HepG2 (cell line): Measurements from ENCODE around the gene CSKMT. TPM values are rescaled to one million over a fixed set of nuclear protein-coding genes. Genes with fewer than 3 reads are reported as not detected.

Experiments
- ARHGAP35 ChIP-seq: sonication (generic); formaldehyde crosslinking; IDR thresholded peaks from 2 replicates; pipeline ENCODE4 v1.9.0; 2022; ENCODE audit warnings: mild to moderate bottlenecking, inconsistent platforms, moderate library complexity, missing genetic modification reagents, borderline replicate concordance
- ARID2 ChIP-seq: sonication (generic); formaldehyde crosslinking; IDR thresholded peaks from 2 replicates; pipeline ENCODE4 v1.8.1; 2022; ENCODE audit warnings: mild to moderate bottlenecking, missing genetic modification reagents, borderline replicate concordance
- CAMTA2 ChIP-seq: sonication (generic); formaldehyde crosslinking; IDR thresholded peaks from 2 replicates; pipeline ENCODE4 v1.4.0; 2020; ENCODE audit warnings: mild to moderate bottlenecking, missing genetic modification reagents, borderline replicate concordance
- CEBPG ChIP-seq: IDR thresholded peaks from 2 replicates; pipeline ENCODE4 v1.6.1; 2016
- FOXP4 ChIP-seq: sonication (generic); formaldehyde crosslinking; IDR thresholded peaks from 2 replicates; pipeline ENCODE4 v1.4.0; 2020; ENCODE audit warnings: missing genetic modification reagents
- IKZF5 ChIP-seq: IDR thresholded peaks from 2 replicates; pipeline ENCODE4 v1.6.1; 2018; ENCODE audit warnings: missing genetic modification reagents, mild to moderate bottlenecking, missing compliant biosample characterization
- MAZ ChIP-seq, 2 experiments: sonication (generic) in 1 of 2; formaldehyde crosslinking in 1 of 2; IDR thresholded peaks; 2 replicates each; pipeline versions ENCODE4 v1.5.0 to v1.6.1; 2012 to 2020; ENCODE audit warnings: low read depth in 2 of 2, mild to moderate bottlenecking in 2 of 2, borderline replicate concordance in 1 of 2, improper control_type of control experiment in 1 of 2, low read length in 1 of 2, missing genetic modification reagents in 1 of 2, moderate library complexity in 1 of 2
- MTF2 ChIP-seq: sonication (generic); formaldehyde crosslinking; IDR thresholded peaks from 2 replicates; pipeline ENCODE4 v1.5.0; 2020; ENCODE audit warnings: missing genetic modification reagents, borderline replicate concordance
- MXD1 ChIP-seq: sonication (generic); formaldehyde crosslinking; IDR thresholded peaks from 2 replicates; pipeline ENCODE4 v1.4.0; 2020; ENCODE audit warnings: mild to moderate bottlenecking, missing genetic modification reagents
- MXD3 ChIP-seq: IDR thresholded peaks from 2 replicates; pipeline ENCODE4 v1.6.1; 2016; ENCODE audit warnings: mild to moderate bottlenecking, missing biosample characterization, missing genetic modification reagents
- MYC ChIP-seq: sonication (generic); formaldehyde crosslinking; IDR thresholded peaks from 2 replicates; pipeline ENCODE4 v1.9.0; 2021; ENCODE audit warnings: missing genetic modification reagents, borderline replicate concordance
- PTBP1 ChIP-seq: fragments of 200-400 bp; formaldehyde crosslinking; IDR thresholded peaks from 2 replicates; pipeline ENCODE4 v1.6.1; 2018; ENCODE audit warnings: low read length, low read depth; ENCODE audit not compliant: poor library complexity, severe bottlenecking
- TGIF2 ChIP-seq: IDR thresholded peaks from 2 replicates; pipeline ENCODE4 v1.6.1; 2016; ENCODE audit warnings: control low read depth, missing compliant biosample characterization
- ZFP90 ChIP-seq: sonication (generic); formaldehyde crosslinking; IDR thresholded peaks from 2 replicates; pipeline ENCODE4 v1.8.0; 2022; ENCODE audit warnings: missing genetic modification reagents, mild to moderate bottlenecking, inconsistent platforms, borderline replicate concordance
- ZNF253 ChIP-seq: sonication (generic); formaldehyde crosslinking; IDR thresholded peaks from 2 replicates; pipeline ENCODE4 v1.8.0; 2022; ENCODE audit warnings: mild to moderate bottlenecking, missing genetic modification reagents, borderline replicate concordance
- ZNF260 ChIP-seq: sonication (generic); formaldehyde crosslinking; IDR thresholded peaks from 2 replicates; pipeline ENCODE4 v1.4.0; 2020; ENCODE audit warnings: missing genetic modification reagents, low read depth, mild to moderate bottlenecking, borderline replicate concordance
- ZNF280B ChIP-seq: sonication (generic); formaldehyde crosslinking; IDR thresholded peaks from 2 replicates; pipeline ENCODE4 v1.5.0; 2020; ENCODE audit warnings: missing genetic modification reagents, mild to moderate bottlenecking, borderline replicate concordance
- ZNF451 ChIP-seq: sonication (generic); formaldehyde crosslinking; IDR thresholded peaks from 2 replicates; pipeline ENCODE4 v1.5.0; 2020; ENCODE audit warnings: mild to moderate bottlenecking, missing genetic modification reagents
- ZNF496 ChIP-seq: sonication (generic); formaldehyde crosslinking; IDR thresholded peaks from 2 replicates; pipeline ENCODE4 v1.8.1; 2023; ENCODE audit warnings: mild to moderate bottlenecking, moderate library complexity, missing genetic modification reagents; ENCODE audit not compliant: insufficient replicate concordance
- ZNF577 ChIP-seq: sonication (generic); formaldehyde crosslinking; IDR thresholded peaks from 2 replicates; pipeline ENCODE4 v1.4.0; 2020; ENCODE audit warnings: mild to moderate bottlenecking, low read depth, missing genetic modification reagents, borderline replicate concordance
- ZNF619 ChIP-seq: sonication (generic); formaldehyde crosslinking; IDR thresholded peaks from 2 replicates; pipeline ENCODE4 v1.4.0; 2020; ENCODE audit warnings: mild to moderate bottlenecking, missing genetic modification reagents
- ZNF7 ChIP-seq: IDR thresholded peaks from 2 replicates; pipeline ENCODE4 v1.6.1; 2016; ENCODE audit warnings: missing biosample characterization, missing genetic modification reagents
- ZNF746 ChIP-seq: sonication (generic); formaldehyde crosslinking; IDR thresholded peaks from 2 replicates; pipeline ENCODE4 v1.8.0; 2022; ENCODE audit warnings: mild to moderate bottlenecking, missing genetic modification reagents
- ZZZ3 ChIP-seq: sonication (generic); formaldehyde crosslinking; IDR thresholded peaks from 2 replicates; pipeline ENCODE4 v1.4.0; 2020; ENCODE audit warnings: missing genetic modification reagents, mild to moderate bottlenecking, borderline replicate concordance
- polyA plus RNA-seq, 8 experiments: library from polyadenylated mRNA; depleted of rRNA in 3 of 8; stranded (reverse) in 7 of 8; unstranded in 1 of 8; fragments of >200 nt; fragmentation: Illumina TruSeq in 4 of 8; extraction: Trizol in 4 of 8; gene quantifications; 2 replicates each; pipeline versions ENCODE4 v1.2.1 to v1.2.3, GENCODE V29; 2011 to 2016; ENCODE audit warnings: low read depth in 4 of 8, missing spikeins in 1 of 8, mixed read lengths in 1 of 8; ENCODE audit not compliant: insufficient read depth in 1 of 8
- total RNA-seq, 5 experiments: library from RNA; depleted of rRNA; stranded (reverse); fragments of >200 nt; fragmentation: Illumina TruSeq; extraction: Trizol; gene quantifications; 2 replicates each; pipeline ENCODE4 v1.2.3, GENCODE V29; 2016; ENCODE audit warnings: low read depth in 1 of 5

CSKMT gene
- total and polyA plus RNA-seq, 2 of the 13 experiments (the other 11 are each of a cell fraction or from before 2014, with no cell fraction given) = 7.6 to 31.8 TPM

GRCh38 chr11:62665075-62665598, at the start of gene CSKMT, which contains the start of gene C11orf98 (continued):
- no peak for TF ChIP-seq ARID2
- peak; percentile 59 for TF ChIP-seq MYC (CRISPR knock-in tag)
- 0 out of 2 replicates have a peak, but pooled peaks have one; percentile 58 for TF ChIP-seq ZNF260 (CRISPR knock-in tag)
- TF ChIP-seq ZFP90 (CRISPR knock-in tag) = no peak
- TF ChIP-seq MTF2 (CRISPR knock-in tag) = no peak
- TF ChIP-seq FOXP4 (CRISPR knock-in tag) = no peak; the same call in 1 of the 2 replicates
- peak; percentile 4; the same call in 1 of the 2 replicates for TF ChIP-seq CEBPG (CRISPR knock-in tag)
- TF ChIP-seq ZNF280B (CRISPR knock-in tag) = no peak
- TF ChIP-seq ZNF619 (CRISPR knock-in tag) = no peak
- TF ChIP-seq MXD1 (CRISPR knock-in tag) = peak; percentile 63; the same call in 1 of the 2 replicates
- peak; percentile 47; the same call in 1 of the 2 replicates for TF ChIP-seq ZNF253
- no peak for TF ChIP-seq ZNF496
- no peak for TF ChIP-seq ZNF451 (CRISPR knock-in tag)
- peak; percentile 90 for TF ChIP-seq IKZF5 (CRISPR knock-in tag)
- TF ChIP-seq ZZZ3 (CRISPR knock-in tag) = peak; percentile 77; the same call in 1 of the 2 replicates
- TF ChIP-seq ZNF7 = no peak
- no peak for TF ChIP-seq ZNF577
- peak; percentile 65; the same call in 1 of the 2 replicates for TF ChIP-seq MAZ (IDR thresholded peaks at IDR 0.05; ENCODE audit: borderline replicate concordance, low read depth, low read length)
- peak; percentile 74 for TF ChIP-seq MAZ (CRISPR knock-in tag; IDR thresholded peaks at IDR 0.05; ENCODE audit: low read depth)
- TF ChIP-seq MXD3 (CRISPR knock-in tag) = peak; percentile 18; the same call in 1 of the 2 replicates
- peak; percentile 49 for TF ChIP-seq PTBP1
- 0 out of 2 replicates have a peak, but pooled peaks have one; percentile 48 for TF ChIP-seq TGIF2
- no peak for TF ChIP-seq ZNF746
- no peak; the same call in 1 of the 2 replicates for TF ChIP-seq CAMTA2 (CRISPR knock-in tag)
- TF ChIP-seq ARHGAP35 (CRISPR knock-in tag) = peak; percentile 24; the same call in 1 of the 2 replicates
